HG03066 (cell line): ENCODE data around the gene SERPINE3.

Experiments
- ATAC-seq: cut with Tn5 transposase; IDR thresholded peaks from one replicate; pipeline ENCODE4 v1.9.1; 2021; ENCODE audit warnings: low read depth; ENCODE audit not compliant: unreplicated experiment

SERPINE3 gene

GRCh38 chr13:51327961-51328360 is 11.5 kb upstream of the SERPINE3 start:
- no peak for ATAC-seq

- no peak for ATAC-seq
Measured at GRCh38 chr13:51328488-51328887, 11.0 kb upstream of the SERPINE3 start.

- no peak for ATAC-seq
Measured at GRCh38 chr13:51329606-51330005, 9.9 kb upstream of the SERPINE3 start.

GRCh38 chr13:51330791-51331190 is 8.7 kb upstream of the SERPINE3 start:
- peak; percentile 44 for ATAC-seq

GRCh38 chr13:51331354-51331861 is 8.1 kb upstream of the SERPINE3 start:
- ATAC-seq, result peak; percentile 65

- ATAC-seq, result no peak
Measured at GRCh38 chr13:51332566-51333361, 6.7 kb upstream of the SERPINE3 start.

GRCh38 chr13:51333421-51333820 is 6.1 kb upstream of the SERPINE3 start:
- ATAC-seq, result no peak

GRCh38 chr13:51333826-51334225 is 5.7 kb upstream of the SERPINE3 start:
- no peak for ATAC-seq

- no peak for ATAC-seq
Measured at GRCh38 chr13:51336746-51337145, 2.7 kb upstream of the SERPINE3 start.

- ATAC-seq, result no peak
Measured at GRCh38 chr13:51339952-51340732, 651 bp downstream of the SERPINE3 start.

GRCh38 chr13:51341232-51341631 is 1.7 kb downstream of the SERPINE3 start:
- ATAC-seq, result no peak

- no peak for ATAC-seq
Measured at GRCh38 chr13:51341791-51342190, 2.3 kb downstream of the SERPINE3 start.

GRCh38 chr13:51342706-51343105 is 3.2 kb downstream of the SERPINE3 start:
- no peak for ATAC-seq

GRCh38 chr13:51343475-51343874 is 4.0 kb downstream of the SERPINE3 start:
- ATAC-seq, result no peak

GRCh38 chr13:51346397-51346796 is 6.9 kb downstream of the SERPINE3 start:
- no peak for ATAC-seq

GRCh38 chr13:51347099-51347498 is 7.6 kb downstream of the SERPINE3 start:
- no peak for ATAC-seq

- no peak for ATAC-seq
Measured at GRCh38 chr13:51348069-51348967, 8.8 kb downstream of the SERPINE3 start.

- ATAC-seq, result no peak
Measured at GRCh38 chr13:51349016-51349415, 9.5 kb downstream of the SERPINE3 start.

GRCh38 chr13:51355217-51355616 is 15.7 kb downstream of the SERPINE3 start:
- no peak for ATAC-seq

- ATAC-seq, result no peak
Measured at GRCh38 chr13:51357928-51358595, 18.6 kb downstream of the SERPINE3 start.
